GM19328 (cell line): Measurements from ENCODE around the gene RBMS1.
"Not testable (repeated sequence)": the region's sequence is repeated elsewhere in the genome, so short reads cannot be mapped to it uniquely, and the experiment has no call there.

Experiments used
- ATAC-seq: cut with Tn5 transposase; IDR thresholded peaks from one replicate; pipeline ENCODE4 v1.9.1; 2021; ENCODE audit warnings: mild to moderate bottlenecking, moderate library complexity; ENCODE audit not compliant: unreplicated experiment

Gene RBMS1

GRCh38 chr2:160437273-160437672, 56.3 kb downstream of the RBMS1 start:
- ATAC-seq = no peak

- no peak for ATAC-seq
Measured at GRCh38 chr2:160434254-160434948, 59.2 kb downstream of the RBMS1 start.

GRCh38 chr2:160433466-160434140, 60.0 kb downstream of the RBMS1 start:
- ATAC-seq = no peak

DNA sequence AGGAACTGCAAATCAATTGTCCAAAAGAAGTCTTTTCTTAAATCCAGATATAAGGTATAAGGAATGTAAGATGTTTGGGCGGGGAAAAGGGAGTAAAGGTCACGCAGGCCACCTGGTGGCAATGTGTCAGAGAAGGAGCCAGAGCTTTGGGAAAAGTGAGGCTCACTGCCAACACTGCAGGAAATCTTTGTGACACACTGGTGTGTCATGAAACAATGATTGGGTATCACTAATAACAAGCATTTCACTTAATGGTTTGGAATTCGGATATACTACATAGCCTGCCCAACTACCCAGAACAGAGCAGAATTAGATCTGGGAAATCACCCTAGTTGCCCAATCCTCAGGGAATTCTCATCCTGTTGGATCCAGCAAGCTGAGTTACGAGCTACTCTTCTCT, 61.0 kb downstream of the RBMS1 start:
- no peak for ATAC-seq

GRCh38 chr2:160431441-160431840, 62.2 kb downstream of the RBMS1 start:
- ATAC-seq = no peak

DNA sequence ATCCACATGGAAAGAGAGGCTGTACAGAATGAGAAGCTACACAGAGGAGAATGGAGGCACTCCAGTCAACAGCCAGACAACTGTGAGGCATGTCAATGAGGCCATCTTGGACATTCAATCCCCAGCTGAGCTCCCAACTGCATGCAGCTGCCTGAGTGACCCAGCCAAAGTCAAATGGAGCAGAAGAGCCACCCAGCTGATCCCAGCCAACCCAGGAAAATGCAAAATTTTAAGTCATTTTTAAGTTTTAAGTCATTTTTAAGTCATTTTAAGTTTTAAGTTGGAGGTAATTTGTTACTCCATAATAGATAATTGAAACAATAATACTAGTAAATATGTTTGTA, 63.6 kb downstream of the RBMS1 start:
- ATAC-seq = no peak

GRCh38 chr2:160429248-160430000, 64.2 kb downstream of the RBMS1 start:
- ATAC-seq = no peak

DNA sequence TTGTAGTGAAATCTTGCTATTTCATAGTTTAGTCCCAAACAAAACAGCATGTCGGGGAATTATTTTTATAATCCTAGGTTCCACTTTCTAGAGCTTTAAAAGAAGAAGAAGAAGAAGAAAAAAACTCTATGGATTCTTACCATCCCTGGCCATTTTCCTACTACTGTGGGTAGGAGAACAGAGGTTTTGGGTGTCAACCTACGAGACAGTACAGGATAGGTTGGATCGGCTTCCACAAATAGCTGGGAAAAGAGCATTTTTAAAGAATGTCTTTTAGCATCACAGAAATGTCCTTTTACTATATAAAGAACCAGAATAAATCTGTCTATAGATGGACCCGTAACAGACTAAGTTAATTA, 65.2 kb downstream of the RBMS1 start:
- ATAC-seq = no peak

DNA sequence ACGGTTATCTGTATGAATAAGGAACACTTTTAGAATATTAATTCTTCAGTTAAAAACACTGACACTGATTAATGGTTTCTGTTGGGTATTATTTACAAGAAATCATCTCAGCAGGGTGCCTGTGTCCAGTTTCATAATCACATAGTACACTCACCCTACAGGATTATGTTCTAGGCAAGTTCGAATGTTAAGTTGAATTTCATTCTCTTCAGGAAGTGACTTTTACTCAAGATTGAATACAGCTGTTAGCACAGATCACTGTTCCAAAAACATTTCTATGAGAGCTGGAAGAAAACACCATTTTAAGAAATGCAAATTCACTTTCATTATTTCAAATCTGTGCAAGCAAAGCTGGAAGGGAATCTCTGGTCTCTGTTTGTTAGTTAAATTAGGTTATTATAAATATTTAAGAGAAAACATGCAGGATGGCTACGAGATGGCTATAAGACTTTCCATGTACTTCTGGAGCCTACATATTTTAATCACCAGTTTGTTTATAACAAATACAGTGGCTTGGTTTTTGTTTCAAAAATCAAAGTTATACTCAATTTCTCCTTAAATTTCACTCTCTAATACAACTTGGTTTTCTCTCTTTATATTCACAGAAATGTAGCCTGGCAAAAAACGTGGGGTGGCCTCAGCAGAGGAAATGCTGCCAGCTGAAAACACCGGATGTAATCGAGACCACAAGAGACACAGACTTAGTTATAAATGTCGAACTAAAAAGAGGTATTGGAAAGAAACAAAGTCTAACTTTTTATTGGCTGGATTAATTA, 65.8 kb downstream of the RBMS1 start:
- peak; percentile 59 for ATAC-seq

GRCh38 chr2:160426604-160427003, 67.0 kb downstream of the RBMS1 start:
- ATAC-seq = no peak

DNA sequence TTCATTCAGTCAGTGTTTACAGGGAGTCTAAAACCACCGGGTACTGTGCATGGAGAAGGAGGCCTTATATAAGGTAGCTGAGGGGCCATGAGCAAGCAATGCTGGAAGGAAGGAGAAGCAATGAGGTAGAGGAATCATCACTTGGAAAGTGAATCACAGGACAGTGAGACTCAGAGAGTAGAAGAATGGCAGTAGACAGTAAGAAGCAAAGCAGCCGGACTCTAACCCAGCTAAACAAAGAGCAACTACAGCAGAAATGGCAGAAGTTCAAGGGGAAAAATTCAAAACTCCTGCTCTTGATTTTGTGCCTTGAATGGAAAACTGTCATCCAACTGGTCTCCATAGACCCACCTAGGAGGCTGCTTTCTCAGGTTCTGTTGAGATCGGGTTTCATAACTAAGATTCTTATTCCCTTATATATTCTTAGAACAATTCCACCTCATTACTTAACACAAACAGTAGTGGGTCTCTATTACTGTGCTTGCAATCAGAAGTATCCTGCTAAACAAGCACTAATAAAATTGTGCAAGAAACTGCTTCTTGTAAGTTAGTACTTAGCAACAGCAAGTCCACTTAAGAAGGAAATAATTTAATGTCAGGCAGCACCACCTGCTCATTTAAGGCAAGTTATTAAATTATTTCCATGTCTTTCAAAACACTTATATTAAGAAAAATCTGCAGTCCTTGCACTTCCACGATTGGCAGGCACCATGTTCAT, 68.0 kb downstream of the RBMS1 start:
- ATAC-seq = no peak

DNA sequence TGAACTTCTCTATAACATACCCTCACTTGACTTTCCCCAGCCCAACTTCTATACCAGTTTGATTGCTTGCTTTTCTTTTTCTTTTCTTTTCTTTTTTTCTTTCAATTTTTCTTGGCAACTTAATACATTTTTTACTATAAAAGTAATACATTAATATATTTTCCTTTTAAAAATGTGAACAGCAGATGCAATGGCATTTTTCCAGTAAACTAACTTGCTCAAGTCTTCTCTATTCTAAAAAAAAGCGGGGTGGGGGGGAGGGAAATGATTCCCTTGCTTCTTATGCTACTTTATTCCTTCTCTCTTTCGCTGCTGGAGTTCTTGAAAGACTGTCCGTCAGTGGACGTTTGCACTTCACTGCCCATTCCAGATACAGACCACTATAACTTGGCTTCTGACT, 70.5 kb downstream of the RBMS1 start:
- ATAC-seq = no peak

- ATAC-seq = not testable (repeated sequence)
Measured at GRCh38 chr2:160421646-160422501, 71.7 kb downstream of the RBMS1 start.

DNA sequence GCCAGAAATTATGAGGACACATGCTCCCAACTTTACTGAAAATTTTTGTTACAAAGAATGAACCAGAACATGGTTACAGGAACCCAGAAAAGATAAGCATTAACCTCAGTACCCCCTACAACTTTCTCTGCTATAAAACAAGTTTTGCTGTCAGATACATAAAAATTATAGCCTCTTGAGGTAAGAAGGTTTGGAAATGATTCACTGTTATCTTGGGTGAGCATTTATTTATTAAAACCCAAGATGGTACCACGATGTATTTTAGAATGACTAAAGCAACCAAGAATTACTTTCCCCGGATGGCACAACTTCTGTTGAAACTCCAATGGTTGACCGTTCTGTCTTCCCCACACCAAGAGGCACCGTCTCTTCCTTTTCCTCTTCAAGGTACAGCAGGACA, 72.9 kb downstream of the RBMS1 start:
- no peak for ATAC-seq

GRCh38 chr2:160419776-160420505, 73.7 kb downstream of the RBMS1 start:
- ATAC-seq = no peak

- ATAC-seq = no peak
Measured at GRCh38 chr2:160418853-160419252, 74.8 kb downstream of the RBMS1 start.

- ATAC-seq = no peak
Measured at GRCh38 chr2:160418398-160418765, 75.2 kb downstream of the RBMS1 start.

GRCh38 chr2:160417745-160418397, 75.7 kb downstream of the RBMS1 start:
- no peak for ATAC-seq

DNA sequence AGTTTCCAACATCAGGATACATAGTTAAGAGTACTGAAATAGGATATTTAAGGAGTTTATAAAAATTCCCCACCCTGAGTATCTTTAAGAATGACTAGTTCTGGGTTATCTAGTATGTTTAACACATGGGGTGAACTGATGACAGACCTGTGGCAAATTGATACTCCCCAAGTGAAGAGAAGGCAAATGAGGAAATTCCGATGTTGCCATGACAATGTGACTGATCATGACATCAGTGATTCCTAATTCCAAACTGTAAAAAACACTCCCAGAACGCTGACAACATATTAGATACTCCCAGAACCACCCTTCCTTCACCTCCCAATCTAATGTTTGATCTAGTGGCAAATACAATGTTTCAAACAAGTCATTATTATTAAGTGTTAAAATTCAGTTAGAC, 77.6 kb downstream of the RBMS1 start:
- no peak for ATAC-seq
